Measurements from ENCODE around the gene ONECUT3.

- TF ChIP-seq CTCF (conservative IDR thresholded peaks at IDR 0.05; ENCODE audit: low read depth, low read length) (no peak), EZH2 (IDR thresholded peaks at IDR 0.05; ENCODE audit: borderline replicate concordance, low read depth, low read length, poor library complexity, severe bottlenecking) (no peak)
These were observed 68.9 kb downstream of the ONECUT3 start for GRCh38 chr19:1822210-1822609.
